Neural cell (in vitro differentiated cells): ENCODE data around the gene SMG6.

ENCODE experiments used
- CTCF ChIP-seq: fragments of 450-650 bp; IDR thresholded peaks from 2 replicates; pipeline ENCODE4 v1.5.1; 2014; ENCODE audit warnings: antibody characterized with exemption, mild to moderate bottlenecking, moderate library complexity; ENCODE audit not compliant: poor library complexity, severe bottlenecking
- EP300 ChIP-seq: fragments of 450-650 bp; conservative IDR thresholded peaks from 2 replicates; pipeline ENCODE4 v1.6.1; 2014; ENCODE audit warnings: antibody characterized with exemption, mild to moderate bottlenecking, moderate library complexity; ENCODE audit not compliant: poor library complexity, severe bottlenecking
- POLR2AphosphoS5 ChIP-seq: IDR thresholded peaks from 2 replicates; pipeline ENCODE4 v1.6.1; 2012

- TF ChIP-seq CTCF (no peak), POLR2AphosphoS5 (no peak), EP300 (no peak)
Observed at GRCh38 chr17:2321399-2321798, 17.8 kb upstream of the SMG6 start.
